K562 (cell line): ENCODE measurements around the gene RFWD3. TPM values are rescaled to one million over a fixed set of nuclear protein-coding genes. Genes with fewer than 3 reads are reported as not detected.

Source experiments
- ATAC-seq: fragments of 200-7000 bp; cut with Tn5 transposase; 3 replicates; pipeline ENCODE4 v1.9.1; 2020; ENCODE audit warnings: moderate library complexity
- BruUV-seq: library from RNA; stranded (reverse); fragments of 400-500 nt; replicated peaks from 2 replicates; lab custom pipeline; 2021; lab: Mats Ljungman, UMichigan
- CTCF ChIA-PET: fragments of 300-600 bp; formaldehyde crosslinking; extraction: SDS; loops from one replicate; lab custom pipeline; 2021; ENCODE audit warnings: low intra/inter-chr PET ratio; lab: Yijun Ruan, JAX
- POLR2A ChIA-PET: fragments of 300-600, 350-650 bp; sonication (Branson Sonifier 250); formaldehyde crosslinking; extraction: SDS; loops from one replicate; lab custom pipeline; 2021; ENCODE audit warnings: antibody characterized with exemption, inconsistent platforms; lab: Yijun Ruan, JAX
- DNase-seq, 4 experiments: peaks; one replicate each; pipeline versions ENCODE4 v3.0.0 to v3.0.0-alpha.2; 2011 to 2018; ENCODE audit warnings: low spot score in 3 of 4, mixed read lengths in 3 of 4; ENCODE audit errors: extremely low read depth in 1 of 4
- FAIRE-seq: peaks from 2 replicates; lab custom pipeline; 2011; peaks lifted over from hg19 to GRCh38; lab: Jason Lieb, UNC
- H2AFZ ChIP-seq: 2 replicates; pipeline ENCODE4 v1.6.0; 2011; ENCODE audit warnings: low read depth, low read length, control low read depth, inconsistent platforms
- H3K27ac ChIP-seq: fragments of 200-600 bp; 3 replicates; pipeline ENCODE4 v1.8.0; 2011; ENCODE audit warnings: low read depth, mild to moderate bottlenecking, control low read depth, inconsistent platforms, low read length, moderate library complexity, mixed read lengths; ENCODE audit errors: extremely low read depth
- H3K27me3 ChIP-seq, 2 experiments: fragments of 300-600 bp in 1 of 2; 2 replicates in 1 of 2; 3 replicates in 1 of 2; pipeline versions ENCODE4 v1.6.0 to v1.8.0; 2011; ENCODE audit warnings: inconsistent platforms in 2 of 2, low read length in 2 of 2, mild to moderate bottlenecking in 1 of 2, mixed read lengths in 1 of 2, moderate library complexity in 1 of 2; ENCODE audit not compliant: control insufficient read depth in 2 of 2, insufficient read depth in 2 of 2
- H3K36me3 ChIP-seq: fragments of 300-600 bp; 3 replicates; pipeline ENCODE4 v1.8.0; 2011; ENCODE audit warnings: mild to moderate bottlenecking, low read length, inconsistent platforms; ENCODE audit not compliant: control insufficient read depth, insufficient read depth
- H3K4me1 ChIP-seq, 2 experiments: fragments of 200-600 bp in 1 of 2; replicated peaks in 1 of 2; 2 replicates in 1 of 2; 3 replicates in 1 of 2; pipeline versions ENCODE4 v1.5.1 to v1.8.0; 2011; ENCODE audit warnings: inconsistent platforms in 2 of 2, low read length in 2 of 2, mild to moderate bottlenecking in 1 of 2, mixed read lengths in 1 of 2, moderate library complexity in 1 of 2; ENCODE audit not compliant: control insufficient read depth in 2 of 2, insufficient read depth in 2 of 2
- H3K4me2 ChIP-seq: 2 replicates; pipeline ENCODE4 v1.6.1; 2011; ENCODE audit warnings: low read length, control low read depth, inconsistent platforms, mixed read lengths; ENCODE audit not compliant: insufficient read depth
- H3K4me3 ChIP-seq: fragments of 200-600 bp; sonication (generic), shearing (Covaris generic); 2 replicates; pipeline ENCODE4 v1.5.1; 2016; ENCODE audit warnings: control low read depth, inconsistent platforms
- H3K79me2 ChIP-seq: fragments of 200-600 bp; 3 replicates; pipeline ENCODE4 v1.8.0; 2011; ENCODE audit warnings: low read length, inconsistent platforms; ENCODE audit not compliant: control insufficient read depth, insufficient read depth
- H3K9ac ChIP-seq, 2 experiments: 2 replicates each; pipeline versions ENCODE4 v1.6.0 to v1.6.1; 2011; ENCODE audit warnings: low read depth in 2 of 2, low read length in 2 of 2, control low read depth in 1 of 2, inconsistent platforms in 1 of 2, mild to moderate bottlenecking in 1 of 2, mixed read lengths in 1 of 2; ENCODE audit not compliant: insufficient read depth in 1 of 2
- H3K9me1 ChIP-seq: one replicate; pipeline ENCODE4 v1.6.0; 2011; ENCODE audit warnings: inconsistent platforms, mild to moderate bottlenecking, low read length, moderate library complexity; ENCODE audit not compliant: control insufficient read depth, insufficient read depth
- H3K9me3 ChIP-seq: replicated peaks from 2 replicates; pipeline ENCODE4 v1.5.1; 2011; ENCODE audit warnings: low read depth, low read length, inconsistent platforms; ENCODE audit not compliant: control insufficient read depth, insufficient read depth
- H4K20me1 ChIP-seq: replicated peaks from 2 replicates; pipeline ENCODE4 v1.6.1; 2011; ENCODE audit warnings: low read length, inconsistent platforms, mixed read lengths; ENCODE audit not compliant: control insufficient read depth, insufficient read depth
- HOXB6 ChIP-seq: fragments of 250-450 bp; sonication (Bioruptor Pico); IDR thresholded peaks from 2 replicates; pipeline ENCODE4 v1.5.1; 2022; ENCODE audit warnings: mild to moderate bottlenecking, borderline replicate concordance
- PML ChIP-seq: IDR thresholded peaks from 2 replicates; pipeline ENCODE4 v1.6.1; 2012; ENCODE audit warnings: low read length, inconsistent platforms
- STAT6 ChIP-seq: sonication (generic); formaldehyde crosslinking; IDR thresholded peaks from 2 replicates; pipeline ENCODE4 v1.8.1; 2023; ENCODE audit warnings: mild to moderate bottlenecking, missing genetic modification reagents
- ZBTB8A ChIP-seq: fragments of 450-650 bp; IDR thresholded peaks from 2 replicates; pipeline ENCODE4 v1.6.1; 2018; ENCODE audit warnings: mild to moderate bottlenecking, moderate library complexity; ENCODE audit not compliant: partially characterized antibody
- ZKSCAN1 ChIP-seq: fragments of 150-350 bp; IDR thresholded peaks from 2 replicates; pipeline ENCODE4 v1.6.1; 2016; ENCODE audit warnings: low read depth, low read length
- ZNF518B ChIP-seq: fragments of 250-450 bp; sonication (Bioruptor Pico); IDR thresholded peaks from 2 replicates; pipeline ENCODE4 v1.5.0; 2021; ENCODE audit warnings: mild to moderate bottlenecking, moderate library complexity
- WGBS: fragments of 100-300 bp; shearing (Covaris generic); methylation state at CpG from one replicate; pipeline ENCODE4 v1.1.6; 2016; ENCODE audit warnings: low coverage, mixed read lengths; ENCODE audit not compliant: insufficient coverage; ENCODE audit errors: missing lambda C conversion rate; 5-methylcytosine and 5-hydroxymethylcytosine counted together
- in situ Hi-C: fragments of 300-500 bp; cut with MboI; formaldehyde crosslinking; loops from 4 replicates; pipeline ENCODE4 v1.15.0; 2018; ENCODE audit warnings: inconsistent platforms, mixed read lengths
- intact Hi-C: fragments of 100-400 bp; cut with micrococcal nuclease; formaldehyde crosslinking; loops from 2 replicates; pipeline ENCODE4 v1.14.2; 2022
- polyA plus RNA-seq, 8 experiments: library from polyadenylated mRNA; depleted of rRNA in 4 of 8; stranded (reverse) in 5 of 8; unstranded in 3 of 8; fragments of >200 nt; fragmentation: Nextera tagmentation in 2 of 8; fragmentation: Illumina TruSeq in 1 of 8; extraction: Ambion mirVana in 2 of 8; extraction: Trizol in 1 of 8; gene quantifications; 2 replicates each; pipeline versions ENCODE4 v1.2.1 to v1.2.3, GENCODE V29; 2011 to 2014; ENCODE audit warnings: inconsistent platforms in 1 of 8, missing spikeins in 1 of 8
- total RNA-seq, 7 experiments: library from RNA; depleted of rRNA in 6 of 7; stranded (reverse); fragments of >200 nt in 6 of 7; fragmentation: Illumina TruSeq in 2 of 7; extraction: Trizol in 2 of 7; gene quantifications; 2 replicates each; pipeline versions ENCODE4 v1.2.1 to v1.2.3, GENCODE V29; 2011 to 2021; ENCODE audit warnings: low replicate concordance in 1 of 7
- TF ChIP-seq, protein P1 (sequence below): fragments of 450-650 bp; IDR thresholded peaks from 2 replicates; pipeline ENCODE4 v1.6.1; 2017; ENCODE audit warnings: mild to moderate bottlenecking, moderate library complexity
- TF ChIP-seq, protein P2 (sequence below): fragments of 250-450 bp; sonication (Bioruptor Pico); IDR thresholded peaks from 2 replicates; pipeline ENCODE4 v1.8.0; 2021; ENCODE audit warnings: moderate library complexity, mild to moderate bottlenecking, inconsistent platforms
- TF ChIP-seq, protein P3 (sequence below): fragments of 250-450 bp; sonication (Bioruptor Pico); IDR thresholded peaks from 2 replicates; pipeline ENCODE4 v1.4.0; 2020

RFWD3 gene
- total and polyA plus RNA-seq, 9 of the 15 experiments (the other 6 are each of a cell fraction or from before 2014, with no cell fraction given), result 20.8 to 121 (median 79.0) TPM

- BruUV-seq, result TSS peak; percentile 9
- POLR2A ChIA-PET, result interaction anchor here (0.6 to 1.4 kb wide), 3 partner anchors 12 to 481 kb away, joined by 3 read pairs; no protein-coding TSS in a partner anchor
- ATAC-seq (no peak), DNase-seq (no peak), FAIRE-seq (no peak)
- no peaks in the 10 kb centered on the region for H3K9me1 ChIP-seq
- no peak overlapping the region for H3K4me3 ChIP-seq
- no peak overlapping the region for H3K4me2 ChIP-seq
- intact Hi-C loops, result no loop called here
- TF ChIP-seq STAT6 (CRISPR knock-in tag) (no peak), ZNF518B (no peak), ZKSCAN1 (no peak), ZBTB8A (no peak), PML (no peak), HOXB6 (CRISPR knock-in tag) (no peak)
- TF ChIP-seq, protein P1, sequence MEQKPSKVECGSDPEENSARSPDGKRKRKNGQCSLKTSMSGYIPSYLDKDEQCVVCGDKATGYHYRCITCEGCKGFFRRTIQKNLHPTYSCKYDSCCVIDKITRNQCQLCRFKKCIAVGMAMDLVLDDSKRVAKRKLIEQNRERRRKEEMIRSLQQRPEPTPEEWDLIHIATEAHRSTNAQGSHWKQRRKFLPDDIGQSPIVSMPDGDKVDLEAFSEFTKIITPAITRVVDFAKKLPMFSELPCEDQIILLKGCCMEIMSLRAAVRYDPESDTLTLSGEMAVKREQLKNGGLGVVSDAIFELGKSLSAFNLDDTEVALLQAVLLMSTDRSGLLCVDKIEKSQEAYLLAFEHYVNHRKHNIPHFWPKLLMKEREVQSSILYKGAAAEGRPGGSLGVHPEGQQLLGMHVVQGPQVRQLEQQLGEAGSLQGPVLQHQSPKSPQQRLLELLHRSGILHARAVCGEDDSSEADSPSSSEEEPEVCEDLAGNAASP, result no peak
- TF ChIP-seq, protein P2, sequence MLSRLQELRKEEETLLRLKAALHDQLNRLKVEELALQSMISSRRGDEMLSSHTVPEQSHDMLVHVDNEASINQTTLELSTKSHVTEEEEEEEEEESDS (CRISPR knock-in tag), result no peak
- TF ChIP-seq, protein P3, sequence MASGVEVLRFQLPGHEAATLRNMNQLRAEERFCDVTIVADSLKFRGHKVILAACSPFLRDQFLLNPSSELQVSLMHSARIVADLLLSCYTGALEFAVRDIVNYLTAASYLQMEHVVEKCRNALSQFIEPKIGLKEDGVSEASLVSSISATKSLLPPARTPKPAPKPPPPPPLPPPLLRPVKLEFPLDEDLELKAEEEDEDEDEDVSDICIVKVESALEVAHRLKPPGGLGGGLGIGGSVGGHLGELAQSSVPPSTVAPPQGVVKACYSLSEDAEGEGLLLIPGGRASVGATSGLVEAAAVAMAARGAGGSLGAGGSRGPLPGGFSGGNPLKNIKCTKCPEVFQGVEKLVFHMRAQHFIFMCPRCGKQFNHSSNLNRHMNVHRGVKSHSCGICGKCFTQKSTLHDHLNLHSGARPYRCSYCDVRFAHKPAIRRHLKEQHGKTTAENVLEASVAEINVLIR (CRISPR knock-in tag), result no peak
- H3K4me1 ChIP-seq, result no peaks in the 10 kb centered on the region; a peak in 2 of 5 replicates
- no peak overlapping the region for H3K9ac ChIP-seq
- peaks cover 60% of the 10 kb centered on the region for H3K79me2 ChIP-seq
- H3K36me3 ChIP-seq, result peaks cover 95% of the 10 kb centered on the region
- no peaks in the 10 kb centered on the region for H3K27me3 ChIP-seq
- H3K27ac ChIP-seq, result no peak overlapping the region
- H2AFZ ChIP-seq, result no peak overlapping the region
- H3K9me3 ChIP-seq, result no peaks in the 10 kb centered on the region
- in situ Hi-C loops, result no loop called here
- CTCF ChIA-PET, result no interaction called here
- peaks cover 11% of the 10 kb centered on the region for H4K20me1 ChIP-seq
- WGBS, result 88% methylated on average over 1 of the region's 1 CpG
These were observed 16.7 kb downstream of the RFWD3 start for GRCh38 chr16:74649839-74650504.
